GM08714 (cell line): Measurements from ENCODE around the gene NRG2.

ENCODE experiments used
- H3K4me3 ChIP-seq: fragments of 200-500 bp; sonication (Bioruptor generic); 2 replicates; pipeline ENCODE4 v1.5.1; 2014; ENCODE audit warnings: mild to moderate bottlenecking, low read length, inconsistent platforms
- ZNF274 ChIP-seq: IDR thresholded peaks from 2 replicates; pipeline ENCODE4 v1.6.1; 2012; ENCODE audit warnings: mild to moderate bottlenecking, low read depth, low read length

The NRG2 gene

DNA sequence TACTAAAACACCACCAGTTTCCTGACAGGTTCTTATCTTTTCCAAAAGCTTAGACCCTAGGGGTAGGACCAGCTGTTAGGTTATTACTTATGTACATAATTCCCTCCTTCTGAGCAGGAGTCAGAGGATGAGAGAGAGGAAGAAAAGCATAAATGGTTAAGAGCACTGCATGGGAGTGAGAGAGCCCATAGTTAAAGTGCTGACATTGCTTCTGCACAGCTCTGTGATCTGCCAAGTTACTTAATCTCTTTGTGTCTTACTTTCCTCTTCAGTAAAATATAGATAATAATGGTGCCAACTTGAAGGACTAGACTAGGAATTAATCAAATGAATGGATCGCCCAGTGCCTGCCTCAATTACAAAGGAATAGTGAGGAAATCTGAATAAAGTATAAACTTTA, 66.4 kb downstream of the NRG2 start:
- no peak for TF ChIP-seq ZNF274
- H3K4me3 ChIP-seq: no peak overlapping the region

DNA sequence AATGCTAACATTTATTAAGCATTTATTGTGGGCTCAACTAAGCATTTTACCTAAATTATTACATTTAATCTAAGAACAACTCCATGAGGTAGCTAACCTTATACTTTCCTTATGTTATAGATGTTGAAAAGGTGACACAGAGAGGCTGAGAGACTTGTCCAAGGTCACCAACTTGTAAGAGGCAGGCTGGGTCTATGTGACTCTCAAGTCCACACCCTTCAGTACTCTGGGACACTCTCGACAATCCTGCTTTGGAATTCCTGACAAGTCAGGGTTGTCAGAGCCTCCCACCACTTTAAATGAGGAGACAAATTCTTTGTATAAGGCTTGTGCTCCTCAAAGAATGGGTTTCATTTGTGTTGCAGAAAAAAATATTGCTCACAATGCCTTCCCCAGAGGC, 67.2 kb downstream of the NRG2 start:
- no peak for TF ChIP-seq ZNF274

DNA sequence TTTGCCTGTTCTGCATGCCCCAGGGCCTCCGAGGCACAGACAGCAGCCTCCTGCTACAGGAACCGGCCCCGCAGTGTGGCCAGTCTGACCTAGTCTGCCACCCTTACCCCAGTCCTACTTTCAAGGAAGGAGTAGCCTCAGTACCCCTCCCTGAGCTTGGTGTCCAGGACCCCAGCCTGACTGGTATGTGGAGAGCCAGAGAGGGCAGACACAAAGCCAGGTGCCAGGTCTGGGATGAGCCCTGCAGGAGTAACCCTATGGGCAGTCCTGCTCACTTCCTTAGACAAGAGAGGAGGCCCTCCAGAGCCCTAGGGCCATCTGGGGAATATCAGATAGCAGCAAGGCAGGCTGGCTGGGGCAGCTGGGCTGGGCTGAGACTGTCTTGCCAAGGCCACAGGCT, 67.8 kb downstream of the NRG2 start:
- TF ChIP-seq ZNF274: no peak
- no peak overlapping the region for H3K4me3 ChIP-seq

More for the DNA sequence above, 67.2 kb downstream of the NRG2 start:
- no peak overlapping the region for H3K4me3 ChIP-seq

DNA sequence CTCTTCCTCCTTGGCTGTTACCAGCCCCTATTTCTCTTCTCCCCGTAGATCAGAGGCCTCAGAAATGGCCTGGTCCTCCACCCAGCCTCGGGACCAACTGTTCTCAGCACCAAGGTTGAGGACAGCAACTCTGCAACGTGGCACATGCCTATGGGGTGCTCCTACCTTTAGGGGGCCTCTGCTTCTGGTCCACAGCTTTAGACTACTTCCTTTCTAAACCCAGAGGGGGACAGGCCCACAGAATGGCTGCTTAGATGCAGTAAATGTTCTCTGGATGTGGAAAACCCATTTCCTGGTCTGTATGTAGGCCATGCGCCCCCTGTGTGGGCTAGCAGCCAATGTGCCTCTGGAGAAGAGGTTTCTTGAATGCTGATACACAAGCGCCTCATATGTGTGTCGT, 68.4 kb downstream of the NRG2 start:
- no peak for TF ChIP-seq ZNF274
- no peak overlapping the region for H3K4me3 ChIP-seq

DNA sequence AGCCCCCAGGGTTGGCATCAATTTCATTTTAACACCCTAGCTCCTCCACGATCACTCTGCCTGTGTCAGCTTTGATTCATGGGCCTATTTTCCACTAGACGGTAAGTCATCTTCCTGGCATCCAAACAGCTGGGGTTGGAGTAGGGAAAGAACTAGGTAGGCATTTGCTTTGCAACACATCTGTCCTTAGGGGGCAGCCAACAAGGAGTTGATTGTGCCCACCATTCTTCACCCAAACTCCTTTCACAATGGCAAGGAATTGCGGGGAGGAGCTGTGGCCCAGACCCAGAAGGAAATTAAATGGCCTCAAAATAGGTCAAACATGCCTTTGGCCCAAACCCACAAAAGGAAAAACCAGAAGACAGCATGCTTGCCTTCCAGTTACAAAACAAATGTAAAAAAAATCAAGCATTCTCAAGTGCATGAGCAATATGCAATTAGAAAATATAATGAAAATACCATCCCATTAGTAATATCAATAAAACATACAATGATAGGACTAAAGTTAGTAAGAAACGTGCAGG, 71.8 kb downstream of the NRG2 start:
- no peak overlapping the region for H3K4me3 ChIP-seq
- TF ChIP-seq ZNF274: no peak

DNA sequence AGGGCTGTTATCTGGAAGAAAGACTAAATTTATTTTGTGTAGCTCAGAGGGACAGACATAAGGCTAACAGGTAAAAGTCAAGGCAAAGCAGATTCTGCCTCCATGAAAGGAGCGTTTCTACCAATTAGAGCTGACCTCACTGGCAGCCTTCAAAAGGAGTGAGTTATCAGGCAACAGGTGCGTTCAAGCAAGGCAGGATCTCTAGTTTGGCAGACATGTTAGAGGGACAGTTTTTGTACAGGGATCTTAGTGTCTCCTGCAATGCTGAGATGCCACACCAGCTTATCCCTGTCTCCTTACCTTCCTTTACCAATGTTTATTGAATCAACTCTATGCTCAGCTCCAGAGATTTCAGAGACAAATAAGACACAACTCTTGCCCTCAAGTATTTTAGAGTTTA, 73.8 kb downstream of the NRG2 start:
- no peak for TF ChIP-seq ZNF274
- H3K4me3 ChIP-seq: no peak overlapping the region

DNA sequence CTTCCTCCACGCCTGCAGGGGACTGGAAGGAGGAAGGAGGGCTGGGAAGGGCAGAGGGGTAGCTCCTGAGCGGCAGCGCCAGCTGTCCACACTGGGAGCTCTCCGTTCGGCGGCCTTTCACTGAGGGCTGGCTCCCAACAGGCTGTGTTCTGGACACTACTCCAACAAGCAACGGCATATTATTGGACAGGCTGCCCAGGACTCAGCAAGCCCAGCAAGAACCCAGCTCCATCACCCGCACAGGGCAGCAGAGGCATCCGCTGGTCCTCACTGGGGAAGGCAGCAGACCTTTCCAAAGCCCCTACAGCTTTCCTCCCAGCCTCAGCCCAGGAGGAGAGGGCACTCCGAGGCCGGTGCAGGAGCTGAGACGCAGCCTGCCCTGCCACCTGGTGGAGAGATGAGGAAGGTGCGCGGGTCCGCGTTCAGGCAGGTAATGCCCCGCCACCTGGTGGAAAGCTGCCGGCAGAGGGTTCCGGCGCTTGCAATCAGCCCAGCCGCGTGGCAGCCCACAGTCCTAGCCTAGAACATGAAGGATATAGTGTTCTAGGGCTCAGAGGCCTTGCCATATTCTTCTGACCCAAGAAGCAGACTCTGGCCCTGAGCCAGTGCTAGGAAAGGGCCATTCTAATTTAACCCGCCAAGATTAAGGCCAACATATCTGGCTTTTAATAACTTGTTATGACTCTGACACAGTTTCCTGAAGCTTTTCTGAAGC, 74.4 kb downstream of the NRG2 start:
- no peak for TF ChIP-seq ZNF274
- no peak overlapping the region for H3K4me3 ChIP-seq

DNA sequence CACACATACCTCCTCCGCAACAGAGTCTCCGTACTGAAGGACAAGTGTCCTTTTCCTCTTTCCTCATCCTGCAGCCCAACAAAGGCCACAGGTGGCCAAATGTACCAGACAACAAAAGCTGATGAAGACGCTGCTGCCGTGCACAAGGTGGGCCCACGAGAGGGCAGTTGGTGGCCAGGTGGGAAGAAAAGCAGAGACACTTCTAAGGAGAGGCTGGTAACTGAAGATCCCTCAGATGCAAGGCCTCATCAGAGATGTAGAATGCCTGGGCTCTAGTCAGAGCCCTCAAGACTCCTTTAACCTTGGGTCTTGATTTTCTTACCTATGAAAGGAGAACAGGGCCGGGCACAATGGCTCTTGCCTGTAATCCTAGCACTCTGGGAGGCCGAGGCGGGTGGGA, 75.7 kb downstream of the NRG2 start:
- H3K4me3 ChIP-seq: no peak overlapping the region

DNA sequence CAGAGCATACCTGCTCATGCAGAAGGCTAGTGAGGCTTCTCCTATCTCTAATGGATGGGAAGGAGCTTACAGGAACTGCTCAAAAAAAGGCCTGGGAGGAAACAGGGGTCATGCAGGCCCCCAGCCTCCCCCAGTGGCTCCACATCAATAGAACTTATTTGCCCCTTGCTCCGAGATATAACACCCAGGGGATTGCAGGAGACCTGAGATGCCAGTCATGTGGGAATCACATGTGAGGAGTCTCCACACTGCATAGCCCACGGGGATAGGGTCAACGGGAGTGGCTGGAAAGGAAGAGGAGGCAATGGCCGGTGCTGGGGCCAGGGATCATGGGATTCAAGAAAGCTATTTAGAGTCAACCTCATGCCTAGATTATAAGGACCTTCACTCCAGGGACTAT, 76.2 kb downstream of the NRG2 start:
- H3K4me3 ChIP-seq: no peak overlapping the region
- no peak for TF ChIP-seq ZNF274

More for the DNA sequence above, 75.7 kb downstream of the NRG2 start:
- TF ChIP-seq ZNF274: no peak

DNA sequence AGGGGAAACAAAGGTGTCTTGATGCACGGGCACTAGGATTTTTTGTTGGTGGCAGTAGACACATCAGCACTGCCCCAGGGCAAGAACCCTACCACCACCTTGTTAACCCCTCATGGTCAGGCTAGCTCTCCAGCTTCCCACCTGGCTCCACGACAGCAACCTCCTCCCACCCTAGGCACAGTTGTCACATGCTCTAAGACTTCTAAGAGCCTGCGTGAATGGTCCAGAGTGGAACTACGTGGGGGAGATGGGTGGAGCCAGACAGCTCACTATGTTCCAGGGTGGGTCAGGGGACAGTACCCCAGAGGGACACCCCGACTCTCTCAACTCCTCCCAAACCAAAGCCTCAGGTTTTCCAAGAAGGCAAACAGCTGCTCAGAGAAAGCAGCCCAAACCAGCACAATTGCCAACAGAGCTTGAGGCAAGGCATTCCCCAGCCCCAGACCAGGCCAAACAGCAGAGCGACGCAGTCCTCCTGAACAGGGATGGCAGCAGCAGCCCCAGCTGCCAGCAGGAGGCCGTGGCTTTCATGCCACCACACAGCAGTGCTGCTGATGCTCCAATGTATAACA, 78.0 kb downstream of the NRG2 start:
- no peak overlapping the region for H3K4me3 ChIP-seq
- TF ChIP-seq ZNF274: no peak

DNA sequence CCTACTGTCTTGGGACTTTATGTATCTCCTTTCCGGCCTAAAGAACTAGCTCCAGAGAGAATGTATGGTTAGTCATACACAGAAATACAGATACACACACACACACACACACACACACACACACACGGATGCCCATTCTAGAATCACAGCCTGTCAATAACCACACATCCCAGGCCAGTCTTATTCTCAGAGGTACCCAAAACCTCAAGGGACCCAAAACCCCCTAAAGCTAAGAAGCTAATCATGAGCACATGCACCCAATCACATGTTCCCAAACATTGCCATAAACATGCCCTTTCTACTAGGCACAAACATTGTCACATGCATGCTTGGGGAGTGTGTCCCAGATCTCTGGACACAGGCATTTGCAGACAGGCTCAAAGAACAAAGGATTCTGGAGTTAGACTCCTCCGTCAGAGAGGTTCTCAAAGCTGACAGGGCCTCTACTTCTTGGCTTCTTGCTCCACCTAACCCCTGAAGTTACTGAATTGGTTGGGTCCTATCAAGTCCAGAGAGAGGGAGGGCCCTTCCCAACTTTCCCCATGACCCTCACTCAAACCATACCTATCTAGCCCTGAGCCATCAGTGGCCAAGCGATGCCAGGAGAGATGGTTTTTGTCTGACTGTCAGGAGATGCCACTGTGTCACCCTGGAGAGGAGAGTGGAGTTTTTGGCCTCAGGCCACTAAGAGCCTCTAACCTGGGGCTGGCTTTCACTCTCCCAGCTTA, 78.7 kb downstream of the NRG2 start:
- TF ChIP-seq ZNF274: no peak
- no peak overlapping the region for H3K4me3 ChIP-seq

DNA sequence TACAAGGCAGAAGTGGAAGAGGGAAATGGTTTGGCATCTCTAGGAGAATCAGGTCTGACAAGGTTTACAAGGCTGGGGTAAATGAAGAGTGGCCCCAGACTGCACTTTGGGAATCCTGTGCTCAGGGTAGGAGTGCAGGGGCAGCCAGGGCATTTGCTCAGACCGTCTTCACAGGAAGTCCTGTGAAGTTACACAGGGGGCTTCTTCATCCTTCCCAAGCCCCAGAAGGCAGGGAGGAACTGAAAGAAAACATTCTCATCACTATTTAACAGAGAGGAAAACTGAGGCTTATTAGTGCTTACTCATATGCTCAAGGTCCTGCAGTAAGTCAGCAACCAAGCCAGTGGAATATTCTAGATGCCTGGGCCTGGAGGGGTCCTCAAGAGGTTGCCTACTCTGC, 80.7 kb downstream of the NRG2 start:
- TF ChIP-seq ZNF274: no peak
- H3K4me3 ChIP-seq: no peak overlapping the region

DNA sequence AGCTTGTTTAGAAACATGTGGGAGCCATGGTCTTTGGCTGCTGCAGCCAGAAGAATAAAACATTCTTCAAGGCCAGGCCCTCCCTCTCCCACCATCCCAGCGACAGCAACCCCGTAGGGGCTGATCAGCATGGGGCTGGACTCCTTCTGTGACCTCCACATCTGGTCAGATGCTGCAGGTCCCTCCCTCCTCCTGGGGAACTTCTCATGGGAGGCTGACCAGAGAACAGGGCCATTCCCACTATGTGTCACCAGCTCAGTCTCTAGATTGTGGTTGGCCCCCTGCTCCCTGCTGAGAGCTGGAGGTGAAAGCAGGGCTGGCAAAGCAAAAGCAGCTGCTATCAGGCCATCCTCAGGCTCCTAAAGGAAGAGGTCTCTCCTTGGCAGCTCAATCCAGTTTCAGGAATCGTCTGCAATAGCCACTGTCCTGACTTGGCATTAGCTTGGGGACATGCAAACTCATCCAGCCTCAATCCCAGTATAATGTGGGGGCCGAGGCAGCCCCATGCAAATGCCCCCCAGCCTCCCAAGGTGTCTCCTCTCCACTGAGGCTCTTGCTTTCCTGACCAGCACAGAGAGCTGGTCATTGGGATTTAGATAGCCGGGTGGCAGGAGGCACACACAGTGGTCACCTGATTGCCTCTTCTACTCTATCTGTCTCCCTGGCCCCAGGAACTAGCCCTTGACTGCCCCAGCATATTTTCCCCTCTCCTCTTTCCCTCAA, 81.5 kb downstream of the NRG2 start:
- no peak for TF ChIP-seq ZNF274
- H3K4me3 ChIP-seq: no peak overlapping the region

DNA sequence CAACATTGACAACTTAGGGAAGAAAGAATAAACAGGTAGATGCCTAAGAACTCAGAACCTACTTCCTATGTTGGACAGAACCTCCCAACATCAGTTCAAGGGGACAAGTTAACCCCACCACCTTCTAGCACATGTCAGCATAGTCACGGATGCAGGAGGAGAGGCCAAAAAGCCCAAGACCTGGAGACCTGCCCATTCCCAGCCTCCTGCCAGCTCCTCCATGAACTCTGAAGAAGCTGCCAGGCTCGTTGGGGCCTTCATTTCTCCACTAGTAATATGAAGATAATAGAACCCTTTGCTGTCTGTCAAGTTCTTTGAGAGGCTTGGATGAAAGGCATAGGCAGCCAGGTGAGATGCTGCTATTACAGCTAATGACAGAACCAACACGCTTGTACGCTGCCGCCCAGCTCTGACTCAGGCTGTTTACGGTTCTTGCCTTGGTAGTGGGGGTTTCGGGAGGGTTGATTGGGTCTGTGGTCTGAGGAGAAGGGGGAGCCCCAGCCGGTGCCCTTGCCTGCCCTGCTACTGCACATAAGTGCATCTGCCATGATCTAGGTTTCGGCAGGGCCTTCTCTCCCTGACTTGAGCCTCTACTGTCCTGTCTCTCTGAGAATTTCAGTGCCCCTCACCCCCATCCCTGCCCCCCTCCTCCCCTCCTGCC, 82.2 kb downstream of the NRG2 start:
- H3K4me3 ChIP-seq: no peak overlapping the region
- TF ChIP-seq ZNF274: no peak
